ENCODE measurements around the gene TMEM86A. TPM values are rescaled to one million over a fixed set of nuclear protein-coding genes. Genes with fewer than 3 reads are reported as not detected.

TMEM86A gene
- total and polyA plus RNA-seq, 2 of the 8 experiments (the other 6 are each of a cell fraction or from before 2014, with no cell fraction given) = 1.5 to 1.7 TPM

DNA sequence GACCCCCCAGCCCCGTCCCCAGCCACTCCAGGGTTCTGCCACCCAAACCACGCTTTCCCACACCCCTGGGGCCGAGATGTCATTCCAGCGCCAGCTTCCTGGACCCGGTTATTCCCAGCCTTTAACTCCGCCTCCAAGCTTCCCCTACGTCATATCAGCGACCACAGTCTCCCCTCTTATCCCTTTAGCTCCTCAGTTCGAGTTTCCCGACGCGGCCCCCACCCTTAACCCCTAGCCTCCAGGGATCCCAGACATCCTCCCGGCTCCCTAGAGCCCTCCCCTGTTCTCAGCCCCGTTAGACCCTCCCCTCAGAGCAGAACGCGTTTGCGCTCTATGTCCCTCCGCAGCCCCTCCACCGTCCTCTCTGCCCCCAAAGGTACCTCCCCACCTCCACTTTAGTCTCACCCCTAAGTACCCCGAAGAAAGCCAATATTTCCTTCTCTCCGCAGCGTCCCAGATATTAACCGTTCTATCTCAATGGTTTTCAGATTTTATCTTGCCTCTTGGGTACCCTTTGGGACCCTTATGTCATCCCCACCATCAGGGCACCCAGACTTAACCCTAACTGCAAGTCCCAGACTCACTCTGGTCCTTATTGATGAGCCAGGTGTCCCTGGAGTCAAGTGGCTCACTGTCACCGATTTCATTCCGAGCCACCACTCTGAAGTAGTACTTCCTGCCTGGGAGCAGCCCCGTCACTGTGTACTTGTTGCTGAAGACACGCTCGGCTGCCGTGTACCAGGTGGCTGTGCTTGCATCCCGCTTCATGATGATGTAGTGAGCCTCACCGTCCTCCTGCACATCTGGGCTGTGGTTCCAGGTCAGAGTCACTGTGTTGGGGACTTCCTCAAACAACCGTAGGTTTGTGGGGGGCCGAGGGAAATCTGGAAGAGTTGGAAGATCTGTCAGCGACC is 8.0 kb downstream of the TMEM86A start:
- no peak for DNase-seq (ENCODE audit: low read depth in 1 of 2, low spot score in 2 of 2)

More for the DNA sequence above, 8.0 kb downstream of the TMEM86A start:
- WGBS, 2 experiments (ENCODE audit: extremely low coverage in 1 of 2, insufficient coverage in 1 of 2, insufficient read length in 1 of 2, insufficient replicate concordance in 2 of 2, low coverage in 1 of 2, low lambda C conversion rate in 2 of 2, missing lambda C conversion rate in 1 of 2) = 78% methylated on average over 31 of the region's 34 CpGs; no CpG with 5 or more reads in 1 of the 2 experiments
- ChIA-PET CTCF (ENCODE audit: partially characterized antibody) (interaction anchor here (0.6 to 2.6 kb wide), 9 partner anchors 14 to 591 kb away, joined by 3 to 14 read pairs (median 7); no protein-coding TSS in a partner anchor), POLR2A (ENCODE audit: partially characterized antibody) (interaction anchor here (0.7 to 0.9 kb wide), 2 partner anchors 9 to 15 kb away, joined by 3 to 6 read pairs; no protein-coding TSS in a partner anchor)
- H2BK120ac ChIP-seq (replicated peaks; ENCODE audit: low read depth, low read length) = no peak overlapping the region
- H2AFZ ChIP-seq (ENCODE audit: low read length) = no peak overlapping the region
- no peak overlapping the region for H4K8ac ChIP-seq (ENCODE audit: extremely low read depth, insufficient read depth, low read length)
- no peak overlapping the region for H2AK5ac ChIP-seq (ENCODE audit: low read depth, low read length)
- H3K4me1 ChIP-seq (replicated peaks in 1 of 4; ENCODE audit: control insufficient read depth in 3 of 4, insufficient read depth in 4 of 4, low read length in 3 of 4) = no peaks in the 10 kb centered on the region
- H3K27ac ChIP-seq (ENCODE audit: low read depth, low read length) = no peak overlapping the region
- H3K18ac ChIP-seq (ENCODE audit: extremely low read depth, low read length) = no peak overlapping the region; the same call in 1 of the 2 replicates
- H3K23ac ChIP-seq (ENCODE audit: insufficient read length) = no peak overlapping the region
- no peak overlapping the region for H3K14ac ChIP-seq (ENCODE audit: insufficient read length)
- H3K27me3 ChIP-seq (replicated peaks in 1 of 4; ENCODE audit: control insufficient read depth in 3 of 4, extremely low read depth in 1 of 4, insufficient read depth in 3 of 4, low read length in 3 of 4) = peaks cover 0 to 2% (median 0%) of the 10 kb centered on the region in 4 experiments; a peak in 3 of 7 replicates
- H3K36me3 ChIP-seq (ENCODE audit: control insufficient read depth in 2 of 4, insufficient read depth in 4 of 4, low read length in 3 of 4) = no peaks in the 10 kb centered on the region
- H3K9me3 ChIP-seq (ENCODE audit: insufficient read depth in 2 of 2, low read depth in 1 of 2, low read length in 1 of 2) = no peaks in the 10 kb centered on the region
- H3K79me1 ChIP-seq (ENCODE audit: low read depth, low read length) = no peaks in the 10 kb centered on the region
- no peaks in the 10 kb centered on the region for H3K79me2 ChIP-seq (ENCODE audit: control insufficient read depth in 1 of 2, insufficient read depth in 2 of 2, low read length in 2 of 2)
- peaks cover 6% of the 10 kb centered on the region; the same call in 1 of the 2 replicates for H3K23me2 ChIP-seq (ENCODE audit: low read depth, low read length)
- no peak overlapping the region for H4K91ac ChIP-seq (replicated peaks; ENCODE audit: insufficient read length, low read length)
- TF ChIP-seq CREB1 (IDR thresholded peaks at IDR 0.05) (peak; percentile 62), TAF1 (IDR thresholded peaks at IDR 0.05; ENCODE audit: low read depth, low read length) (peak; percentile 46; the same call in 1 of the 2 replicates), MAX (IDR thresholded peaks at IDR 0.05) (no peak), POU5F1 (IDR thresholded peaks at IDR 0.05; ENCODE audit: low read depth, low read length) (no peak)
- H3K4me2 ChIP-seq (ENCODE audit: insufficient read depth in 1 of 2, low read depth in 2 of 2, low read length in 2 of 2) = peak overlapping the region; percentile 53 to 89; a peak in 3 of 4 replicates
- H2BK12ac ChIP-seq (ENCODE audit: low read depth, low read length) = no peak overlapping the region
- no peak overlapping the region for H2BK15ac ChIP-seq (ENCODE audit: low read length)
- no peak overlapping the region; a peak in 1 of 7 replicates for H3K9ac ChIP-seq (replicated peaks in 1 of 4; ENCODE audit: extremely low read depth in 1 of 4, low read depth in 3 of 4, low read length in 3 of 4)
- H4K20me1 ChIP-seq (replicated peaks in 1 of 2; ENCODE audit: control insufficient read depth in 1 of 2, insufficient read depth in 2 of 2, low read length in 2 of 2) = no peaks in the 10 kb centered on the region
- no peak overlapping the region for H3K56ac ChIP-seq (replicated peaks; ENCODE audit: insufficient read length, low read depth, low read length)
- no peak overlapping the region for H4K5ac ChIP-seq (ENCODE audit: insufficient read length, low read depth, low read length)
- H2BK20ac ChIP-seq (ENCODE audit: low read length) = no peak overlapping the region
- H2BK5ac ChIP-seq (ENCODE audit: low read depth, low read length) = no peak overlapping the region
- no peak overlapping the region for H3K4ac ChIP-seq (replicated peaks; ENCODE audit: insufficient read length, low read depth, low read length)
- no peak for FAIRE-seq
- peak overlapping the region in 3 of 4 experiments; percentile 32 to 55 (median 35); a peak in 7 of 8 replicates for H3K4me3 ChIP-seq (ENCODE audit: extremely low read depth in 1 of 4, insufficient read depth in 2 of 4, low read depth in 3 of 4, low read length in 4 of 4)
